Keratinocyte (primary cell): Measurements from ENCODE around the gene TOM1L2. TPM values are rescaled to one million over a fixed set of nuclear protein-coding genes. Genes with fewer than 3 reads are reported as not detected.

Experiments
- DNase-seq: peaks from one replicate; pipeline ENCODE4 v3.0.0-alpha.2; 2011; ENCODE audit warnings: low read depth, missing footprints, low spot score
- FAIRE-seq: peaks from 2 replicates; lab custom pipeline; 2011; peaks lifted over from hg19 to GRCh38; lab: Jason Lieb, UNC
- H2AFZ ChIP-seq: 2 replicates; pipeline ENCODE4 v1.6.0; 2012; ENCODE audit warnings: low read length, control low read depth, inconsistent platforms; ENCODE audit not compliant: control insufficient read depth
- H3K27ac ChIP-seq: 2 replicates; pipeline ENCODE4 v1.5.1; 2011; ENCODE audit warnings: low read length; ENCODE audit not compliant: control insufficient read depth, insufficient read depth
- H3K27me3 ChIP-seq: 3 replicates; pipeline ENCODE4 v1.6.0; 2011; ENCODE audit warnings: low read length; ENCODE audit not compliant: control insufficient read depth, insufficient read depth; ENCODE audit errors: extremely low read depth
- H3K36me3 ChIP-seq, 2 experiments: 2 replicates in 1 of 2; 3 replicates in 1 of 2; pipeline ENCODE4 v1.5.1; 2011; ENCODE audit warnings: low read length in 2 of 2, mild to moderate bottlenecking in 1 of 2; ENCODE audit not compliant: control insufficient read depth in 2 of 2, insufficient read depth in 2 of 2; ENCODE audit errors: extremely low read depth in 1 of 2
- H3K4me1 ChIP-seq: 3 replicates; pipeline ENCODE4 v1.5.1; 2011; ENCODE audit warnings: low read length; ENCODE audit not compliant: control insufficient read depth, insufficient read depth; ENCODE audit errors: extremely low read depth
- H3K4me2 ChIP-seq: 3 replicates; pipeline ENCODE4 v1.6.0; 2011; ENCODE audit warnings: low read depth, low read length; ENCODE audit not compliant: control insufficient read depth, insufficient read depth; ENCODE audit errors: extremely low read depth
- H3K4me3 ChIP-seq, 3 experiments: fragments of 200-600 bp in 1 of 3; sonication (generic) in 1 of 3; 2 replicates in 2 of 3; 3 replicates in 1 of 3; pipeline ENCODE4 v1.5.1; 2011 to 2016; ENCODE audit warnings: low read length in 3 of 3, mild to moderate bottlenecking in 3 of 3, control low read depth in 2 of 3, inconsistent platforms in 1 of 3, low read depth in 1 of 3, mixed read lengths in 1 of 3, mixed run types in 1 of 3, moderate library complexity in 1 of 3; ENCODE audit not compliant: control insufficient read depth in 2 of 3, insufficient read depth in 2 of 3; ENCODE audit errors: extremely low read depth in 1 of 3
- H3K79me2 ChIP-seq: 2 replicates; pipeline ENCODE4 v1.6.0; 2012; ENCODE audit warnings: low read length; ENCODE audit not compliant: control insufficient read depth, insufficient read depth
- H3K9ac ChIP-seq: 3 replicates; pipeline ENCODE4 v1.6.0; 2011; ENCODE audit warnings: low read length; ENCODE audit not compliant: control insufficient read depth, insufficient read depth; ENCODE audit errors: extremely low read depth
- H3K9me1 ChIP-seq: 3 replicates; pipeline ENCODE4 v1.6.0; 2011; ENCODE audit warnings: low read length; ENCODE audit not compliant: control insufficient read depth, insufficient read depth; ENCODE audit errors: extremely low read depth
- H3K9me3 ChIP-seq: 2 replicates; pipeline ENCODE4 v1.5.1; 2012; ENCODE audit warnings: low read depth, low read length; ENCODE audit not compliant: control insufficient read depth
- H4K20me1 ChIP-seq: 3 replicates; pipeline ENCODE4 v1.6.0; 2011; ENCODE audit warnings: low read length; ENCODE audit not compliant: control insufficient read depth, insufficient read depth; ENCODE audit errors: extremely low read depth
- CTCF ChIP-seq, 3 experiments: IDR thresholded peaks in 1 of 3; conservative IDR thresholded peaks in 1 of 3; optimal IDR thresholded peaks in 1 of 3; 2 replicates in 2 of 3; 3 replicates in 1 of 3; pipeline versions ENCODE3 to v1.5.1; 2011; ENCODE audit warnings: low read length in 3 of 3, mild to moderate bottlenecking in 3 of 3, moderate library complexity in 2 of 3, control low read depth in 1 of 3, inconsistent platforms in 1 of 3; ENCODE audit not compliant: insufficient read depth in 2 of 3; ENCODE audit errors: extremely low read depth in 1 of 3
- EZH2 ChIP-seq: IDR thresholded peaks from one replicate; pipeline ENCODE4 v1.6.1; 2012; ENCODE audit warnings: inconsistent platforms, mild to moderate bottlenecking, low read length, moderate library complexity
- dilution Hi-C: fragments of 300-500 bp; cut with MboI; formaldehyde crosslinking; loops from one replicate; pipeline ENCODE4 v1.7.0; 2020; ENCODE audit warnings: low sequenced_read_pairs; ENCODE audit not compliant: extremely low pct_ligation_motif_present
- polyA plus RNA-seq, 5 experiments: library from polyadenylated mRNA; depleted of rRNA in 3 of 5; stranded (reverse) in 3 of 5; stranded (forward) in 1 of 5; unstranded in 1 of 5; fragments of >200 nt; gene quantifications; 1 replicate in 1 of 5; 2 replicates in 3 of 5; 3 replicates in 1 of 5; pipeline versions ENCODE4 v1.2.1 to v1.2.3, GENCODE V29; 2011 to 2012; ENCODE audit warnings: missing spikeins in 2 of 5, low read depth in 1 of 5, low replicate concordance in 1 of 5

TOM1L2 gene
- polyA plus RNA-seq, 1 donor (not counting 4 experiments of a cell fraction or from before 2014, with no cell fraction given), result 36.3 TPM

GRCh38 chr17:18009609-18010420, 37.6 kb upstream of the TOM1L2 start:
- no peak overlapping the region for H3K4me3 ChIP-seq
- no peak overlapping the region for H3K9ac ChIP-seq
- H3K27ac ChIP-seq, result no peak overlapping the region
- H3K36me3 ChIP-seq, result peaks cover 2 to 10% of the 10 kb centered on the region in 2 experiments
- H3K9me3 ChIP-seq, result no peaks in the 10 kb centered on the region
- H3K79me2 ChIP-seq, result no peaks in the 10 kb centered on the region
- H3K27me3 ChIP-seq, result no peaks in the 10 kb centered on the region
- DNase-seq, result no peak
- no peak overlapping the region for H2AFZ ChIP-seq
- no peak overlapping the region for H3K4me2 ChIP-seq
- FAIRE-seq, result no peak
- H4K20me1 ChIP-seq, result no peaks in the 10 kb centered on the region
- dilution Hi-C loops, result no loop called here
- H3K4me1 ChIP-seq, result peaks cover 12% of the 10 kb centered on the region
- H3K9me1 ChIP-seq, result no peaks in the 10 kb centered on the region
- TF ChIP-seq CTCF (optimal IDR thresholded peaks at IDR 0.05 in 1 of 3, IDR thresholded peaks at IDR 0.05 in 1 of 3, conservative IDR thresholded peaks at IDR 0.05 in 1 of 3; ENCODE audit: extremely low read depth in 1 of 3, insufficient read depth in 2 of 3, low read length in 3 of 3) (no peak), EZH2 (no peak)

DNA sequence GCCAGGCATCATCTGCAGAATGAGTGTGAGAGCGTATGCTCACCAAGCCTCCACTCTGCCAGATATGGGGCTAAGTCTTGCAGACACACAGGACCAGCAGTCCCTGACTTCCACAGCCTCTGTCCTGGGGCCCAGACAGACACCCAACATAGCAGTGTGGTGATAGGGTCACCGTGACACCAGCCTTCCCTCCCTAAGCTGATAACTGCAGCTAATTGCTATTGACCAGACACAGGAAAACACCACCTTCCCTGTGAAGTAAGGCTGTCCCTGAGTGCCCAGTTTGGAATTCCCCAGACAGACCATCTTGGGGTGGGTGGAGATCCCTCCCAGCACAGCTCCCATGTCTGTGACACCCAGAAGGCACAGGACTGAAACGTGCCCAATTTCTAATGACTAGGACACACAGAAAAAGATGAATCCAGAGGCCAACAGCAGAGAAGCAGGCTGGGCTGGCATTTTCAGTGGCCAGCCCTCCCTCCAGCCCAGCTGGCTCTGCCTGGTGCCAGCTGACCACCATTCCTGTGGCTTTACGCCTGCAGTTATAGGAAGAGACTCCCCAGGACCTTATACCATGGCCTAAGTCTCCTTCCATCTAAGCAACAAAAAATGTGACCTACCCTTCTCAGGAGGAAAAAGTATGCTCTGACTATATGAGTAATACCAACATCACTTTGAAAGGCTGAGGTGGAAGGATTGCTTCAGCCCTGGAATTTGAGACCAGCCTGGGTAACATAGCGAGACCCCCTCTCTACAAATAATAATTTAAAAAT, 36.5 kb upstream of the TOM1L2 start:
- Histone ChIP-seq H3K4me3 (no peak overlapping the region), H3K27ac (peak overlapping the region; percentile 31), H2AFZ (no peak overlapping the region), H3K27me3 (no peaks in the 10 kb centered on the region), H3K4me2 (peak overlapping the region; percentile 54), H3K79me2 (no peaks in the 10 kb centered on the region), H3K9ac (no peak overlapping the region), H3K4me1 (peaks cover 12% of the 10 kb centered on the region), H4K20me1 (no peaks in the 10 kb centered on the region), H3K9me1 (no peaks in the 10 kb centered on the region), H3K36me3 (peaks cover 2 to 10% of the 10 kb centered on the region in 2 experiments), H3K9me3 (no peaks in the 10 kb centered on the region)
- no peak for DNase-seq
- TF ChIP-seq EZH2 (no peak), CTCF (optimal IDR thresholded peaks at IDR 0.05 in 1 of 3, IDR thresholded peaks at IDR 0.05 in 1 of 3, conservative IDR thresholded peaks at IDR 0.05 in 1 of 3; ENCODE audit: extremely low read depth in 1 of 3, insufficient read depth in 2 of 3, low read length in 3 of 3) (no peak)
- FAIRE-seq, result peak; percentile 61
- dilution Hi-C loops, result no loop called here
